ENCODE data around the gene ACTR5. TPM values are rescaled to one million over a fixed set of nuclear protein-coding genes. Genes with fewer than 3 reads are reported as not detected.

The ACTR5 gene
- total and polyA plus RNA-seq, 2 of the 13 experiments (the other 11 are each of a cell fraction or from before 2014, with no cell fraction given): 19.5 to 20.5 TPM

- TF ChIP-seq ZNF318 (CRISPR knock-in tag; IDR thresholded peaks at IDR 0.05) (0 out of 2 replicates have a peak, but pooled peaks have one; percentile 1), ZSCAN5A (CRISPR knock-in tag; IDR thresholded peaks at IDR 0.05; ENCODE audit: borderline replicate concordance) (no peak), RXRA (CRISPR knock-in tag; IDR thresholded peaks at IDR 0.05) (no peak), MXI1 (IDR thresholded peaks at IDR 0.05; ENCODE audit: borderline replicate concordance, low read depth, low read length) (peak; percentile 50; the same call in 1 of the 3 replicates), ZNF761 (CRISPR knock-in tag; conservative IDR thresholded peaks at IDR 0.05) (no peak), ZNF251 (CRISPR knock-in tag; IDR thresholded peaks at IDR 0.05) (no peak), THAP7 (CRISPR knock-in tag; IDR thresholded peaks at IDR 0.05) (peak; percentile 48; the same call in 1 of the 2 replicates), CCAR2 (optimal IDR thresholded peaks at IDR 0.05; ENCODE audit: low read depth, low read length) (peak; percentile 11), ZNF572 (CRISPR knock-in tag; IDR thresholded peaks at IDR 0.05) (0 out of 2 replicates have a peak, but pooled peaks have one; percentile 75), ZNF335 (CRISPR knock-in tag; IDR thresholded peaks at IDR 0.05) (0 out of 2 replicates have a peak, but pooled peaks have one; percentile 8)
Measured at GRCh38 chr20:38747495-38748096, 664 bp upstream of the ACTR5 start (continued).
